ENCODE results near the gene PLA2G7. TPM values are rescaled to one million over a fixed set of nuclear protein-coding genes. Genes with fewer than 3 reads are reported as not detected.

PLA2G7 gene
- total RNA-seq, 4 donors from 2014 or later, result 10.0 to 14.3 (median 11.6) TPM

DNA sequence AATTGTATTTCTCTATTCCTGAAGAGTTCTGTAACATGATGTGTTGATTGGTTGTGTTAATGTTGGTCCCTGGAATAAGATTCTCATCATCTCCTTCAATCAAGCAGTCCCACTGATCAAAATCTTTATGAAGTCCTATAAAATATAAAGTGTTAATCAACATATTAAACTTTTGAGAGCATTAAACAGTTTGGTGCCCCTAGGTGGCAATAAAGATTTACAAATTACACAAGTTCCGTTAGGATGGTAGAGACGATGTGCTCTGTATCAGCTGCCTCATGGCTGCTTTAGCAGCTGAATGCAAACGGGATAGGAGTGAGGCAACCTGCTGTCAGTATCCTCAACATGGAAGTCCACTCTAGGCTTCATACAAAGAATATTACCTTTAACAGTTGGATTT lies 30.6 kb downstream of the PLA2G7 start:
- WGBS, 2 donors, result 14 to 26% methylated on average over 3 of the region's 3 CpGs
- intact Hi-C loops (cut with DNase I), result no loop called here
- H3K9me3 ChIP-seq, result no peaks in the 10 kb centered on the region
- H3K4me3 ChIP-seq (replicated peaks in 1 of 3), result no peak overlapping the region
- DNase-seq, result no peak
- TF ChIP-seq, protein P1, sequence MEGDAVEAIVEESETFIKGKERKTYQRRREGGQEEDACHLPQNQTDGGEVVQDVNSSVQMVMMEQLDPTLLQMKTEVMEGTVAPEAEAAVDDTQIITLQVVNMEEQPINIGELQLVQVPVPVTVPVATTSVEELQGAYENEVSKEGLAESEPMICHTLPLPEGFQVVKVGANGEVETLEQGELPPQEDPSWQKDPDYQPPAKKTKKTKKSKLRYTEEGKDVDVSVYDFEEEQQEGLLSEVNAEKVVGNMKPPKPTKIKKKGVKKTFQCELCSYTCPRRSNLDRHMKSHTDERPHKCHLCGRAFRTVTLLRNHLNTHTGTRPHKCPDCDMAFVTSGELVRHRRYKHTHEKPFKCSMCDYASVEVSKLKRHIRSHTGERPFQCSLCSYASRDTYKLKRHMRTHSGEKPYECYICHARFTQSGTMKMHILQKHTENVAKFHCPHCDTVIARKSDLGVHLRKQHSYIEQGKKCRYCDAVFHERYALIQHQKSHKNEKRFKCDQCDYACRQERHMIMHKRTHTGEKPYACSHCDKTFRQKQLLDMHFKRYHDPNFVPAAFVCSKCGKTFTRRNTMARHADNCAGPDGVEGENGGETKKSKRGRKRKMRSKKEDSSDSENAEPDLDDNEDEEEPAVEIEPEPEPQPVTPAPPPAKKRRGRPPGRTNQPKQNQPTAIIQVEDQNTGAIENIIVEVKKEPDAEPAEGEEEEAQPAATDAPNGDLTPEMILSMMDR (IDR thresholded peaks at IDR 0.05), result peak in 3 of 6 experiments; percentile 34 to 49 (median 42)
- TF ChIP-seq POLR2A (IDR thresholded peaks at IDR 0.05), result no peak
- no peak overlapping the region for H3K27ac ChIP-seq
- H3K36me3 ChIP-seq, result no peaks in the 10 kb centered on the region
- no peaks in the 10 kb centered on the region for H3K27me3 ChIP-seq
- H3K4me1 ChIP-seq, result peaks cover 6 to 8% of the 10 kb centered on the region in 2 donors

DNA sequence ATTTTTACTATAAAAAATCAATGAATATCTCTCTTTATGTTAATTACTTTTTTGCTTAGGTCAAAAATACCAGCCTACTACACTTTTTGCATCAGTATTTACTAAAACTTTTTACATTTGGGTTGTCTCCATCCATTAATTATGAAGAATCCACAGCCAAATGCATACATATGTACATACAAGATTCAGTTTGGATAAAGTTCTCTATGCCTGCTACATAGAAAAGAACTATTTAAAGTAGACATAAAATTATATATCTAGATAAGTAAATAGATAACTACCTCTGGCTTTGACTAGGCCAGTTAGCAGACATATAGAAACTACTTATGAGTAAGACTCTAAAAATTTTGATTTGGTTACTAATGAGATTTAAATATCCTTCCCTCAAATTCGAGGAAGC lies 35.2 kb downstream of the PLA2G7 start:
- no peak overlapping the region for H3K4me3 ChIP-seq (replicated peaks in 1 of 3)
- no peaks in the 10 kb centered on the region for H3K36me3 ChIP-seq
- intact Hi-C loops (cut with DNase I), result no loop called here
- no peaks in the 10 kb centered on the region for H3K9me3 ChIP-seq
- no peak overlapping the region for H3K27ac ChIP-seq
- H3K4me1 ChIP-seq, result peaks cover 0 to under 1% of the 10 kb centered on the region in 2 donors
- no peak for DNase-seq
- TF ChIP-seq, protein P1 (IDR thresholded peaks at IDR 0.05), result no peak
- TF ChIP-seq POLR2A (IDR thresholded peaks at IDR 0.05), result no peak
- WGBS, 2 donors, result 87 to 90% methylated on average over 1 of the region's 1 CpG
- no peaks in the 10 kb centered on the region for H3K27me3 ChIP-seq

DNA sequence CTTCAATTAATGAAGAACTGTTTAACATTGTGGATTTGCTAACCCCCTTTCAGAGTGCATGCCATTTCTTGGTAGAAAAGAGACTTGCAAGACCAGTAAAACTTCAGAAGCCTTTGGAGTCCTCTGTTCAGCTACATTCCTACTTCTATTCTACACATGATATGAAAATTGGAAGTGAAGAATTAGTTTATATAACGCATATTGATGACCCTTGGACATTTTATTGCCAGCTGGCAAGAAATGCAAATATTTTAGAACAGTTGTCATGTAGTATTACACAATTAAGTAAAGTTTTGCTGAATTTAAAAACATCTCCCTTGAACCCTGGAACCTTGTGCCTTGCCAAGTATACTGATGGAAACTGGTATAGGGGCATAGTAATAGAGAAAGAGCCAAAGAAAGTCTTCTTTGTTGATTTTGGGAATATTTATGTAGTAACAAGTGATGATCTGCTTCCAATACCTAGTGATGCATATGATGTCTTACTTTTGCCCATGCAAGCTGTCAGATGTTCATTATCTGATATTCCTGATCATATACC lies 44.2 kb downstream of the PLA2G7 start:
- Histone ChIP-seq H3K9me3 (no peaks in the 10 kb centered on the region), H3K27me3 (no peaks in the 10 kb centered on the region), H3K36me3 (no peaks in the 10 kb centered on the region), H3K4me1 (no peaks in the 10 kb centered on the region), H3K4me3 (replicated peaks in 1 of 3) (no peak overlapping the region), H3K27ac (no peak overlapping the region)
- WGBS, 2 donors, result 68 to 81% methylated on average over 1 of the region's 1 CpG
- DNase-seq, result no peak
- intact Hi-C loops (cut with DNase I), result no loop called here
- no peak for TF ChIP-seq POLR2A (IDR thresholded peaks at IDR 0.05)
- TF ChIP-seq, protein P1 (IDR thresholded peaks at IDR 0.05), result no peak

DNA sequence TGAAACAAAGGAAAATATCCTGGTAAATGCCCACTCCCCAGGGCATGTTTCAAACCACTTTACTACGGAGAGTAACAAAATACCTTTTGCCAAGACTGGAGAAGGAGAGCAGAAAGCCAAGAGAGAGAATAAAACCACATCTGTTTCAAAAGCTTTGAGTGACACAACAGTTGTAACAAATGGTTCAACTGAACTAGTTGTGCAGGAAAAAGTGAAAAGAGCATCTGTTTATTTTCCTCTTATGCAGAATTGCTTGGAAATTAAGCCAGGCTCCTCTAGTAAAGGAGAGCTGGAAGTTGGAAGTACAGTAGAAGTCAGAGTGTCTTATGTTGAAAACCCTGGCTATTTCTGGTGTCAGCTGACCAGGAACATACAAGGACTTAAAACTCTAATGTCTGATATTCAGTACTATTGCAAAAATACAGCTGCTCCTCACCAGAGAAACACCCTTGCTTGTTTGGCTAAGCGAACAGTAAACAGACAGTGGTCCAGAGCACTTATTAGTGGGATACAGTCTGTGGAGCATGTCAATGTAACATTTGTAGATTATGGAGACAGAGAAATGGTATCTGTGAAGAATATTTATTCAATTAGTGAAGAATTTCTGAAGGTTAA lies 44.9 kb downstream of the PLA2G7 start:
- H3K9me3 ChIP-seq, result no peaks in the 10 kb centered on the region
- intact Hi-C loops (cut with DNase I), result no loop called here
- no peak overlapping the region for H3K4me3 ChIP-seq (replicated peaks in 1 of 3)
- no peaks in the 10 kb centered on the region for H3K27me3 ChIP-seq
- H3K27ac ChIP-seq, result no peak overlapping the region
- no peak for DNase-seq
- no peaks in the 10 kb centered on the region for H3K4me1 ChIP-seq
- WGBS, 2 donors, result 85 to 88% methylated on average over 2 of the region's 2 CpGs
- H3K36me3 ChIP-seq, result no peaks in the 10 kb centered on the region
- TF ChIP-seq, protein P1 (IDR thresholded peaks at IDR 0.05), result no peak
- TF ChIP-seq POLR2A (IDR thresholded peaks at IDR 0.05), result no peak

DNA sequence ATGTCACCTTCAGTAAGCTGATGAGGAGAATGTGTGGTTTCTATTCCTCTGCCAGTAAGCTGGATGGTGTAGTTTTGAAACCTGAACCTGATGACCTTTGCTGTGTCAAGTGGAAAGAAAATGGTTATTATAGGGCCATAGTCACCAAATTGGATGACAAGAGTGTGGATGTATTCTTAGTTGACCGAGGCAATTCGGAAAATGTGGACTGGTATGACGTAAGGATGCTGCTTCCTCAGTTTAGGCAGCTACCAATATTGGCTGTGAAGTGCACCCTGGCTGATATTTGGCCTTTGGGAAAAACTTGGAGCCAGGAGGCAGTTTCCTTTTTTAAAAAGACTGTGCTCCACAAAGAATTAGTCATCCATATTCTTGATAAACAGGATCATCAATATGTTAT lies 45.5 kb downstream of the PLA2G7 start:
- H3K27me3 ChIP-seq, result no peaks in the 10 kb centered on the region
- no peak overlapping the region for H3K27ac ChIP-seq
- intact Hi-C loops (cut with DNase I), result no loop called here
- TF ChIP-seq, protein P1 (IDR thresholded peaks at IDR 0.05), result no peak
- no peak for TF ChIP-seq POLR2A (IDR thresholded peaks at IDR 0.05)
- H3K4me1 ChIP-seq, result no peaks in the 10 kb centered on the region
- H3K9me3 ChIP-seq, result no peaks in the 10 kb centered on the region
- H3K4me3 ChIP-seq (replicated peaks in 1 of 3), result no peak overlapping the region
- no peaks in the 10 kb centered on the region for H3K36me3 ChIP-seq
- 86 to 89% methylated on average over 3 of the region's 3 CpGs for WGBS, 2 donors
- no peak for DNase-seq
